ENCODE results near the gene FBXO8.

The FBXO8 gene

GRCh38 chr4:174283507-174284471 lies at the start of gene FBXO8, which contains the start of gene CEP44 (continued):
- TF ChIP-seq ZNF518A (tag by site-specific recombination; conservative IDR thresholded peaks at IDR 0.05; ENCODE audit: low read depth) (peak; percentile 88), ZNF202 (tag by site-specific recombination; IDR thresholded peaks at IDR 0.05; ENCODE audit: borderline replicate concordance) (no peak), ATF2 (tag by site-specific recombination; IDR thresholded peaks at IDR 0.05; ENCODE audit: low read depth) (0 out of 2 replicates have a peak, but pooled peaks have one; percentile 35), ZFP3 (tag by site-specific recombination; IDR thresholded peaks at IDR 0.05; ENCODE audit: low read depth) (no peak), ZNF155 (tag by site-specific recombination; IDR thresholded peaks at IDR 0.05) (no peak), ZNF837 (tag by site-specific recombination; IDR thresholded peaks at IDR 0.05) (no peak), ZNF629 (tag by site-specific recombination; IDR thresholded peaks at IDR 0.05) (peak; percentile 94), ZNF2 (tag by site-specific recombination; IDR thresholded peaks at IDR 0.05) (peak; percentile 80), ZNF580 (tag by site-specific recombination; IDR thresholded peaks at IDR 0.05) (peak; percentile 94), ZSCAN30 (tag by site-specific recombination; IDR thresholded peaks at IDR 0.05) (0 out of 2 replicates have a peak, but pooled peaks have one; percentile 26), ZNF350 (tag by site-specific recombination; IDR thresholded peaks at IDR 0.05) (peak; percentile 92), KLF8 (tag by site-specific recombination; IDR thresholded peaks at IDR 0.05) (no peak), FEZF1 (tag by site-specific recombination; IDR thresholded peaks at IDR 0.05) (no peak), PRDM4 (tag by site-specific recombination; IDR thresholded peaks at IDR 0.05) (0 out of 2 replicates have a peak, but pooled peaks have one; percentile 8), MZF1 (tag by site-specific recombination; IDR thresholded peaks at IDR 0.05; ENCODE audit: borderline replicate concordance) (no peak), ZNF311 (tag by site-specific recombination; IDR thresholded peaks at IDR 0.05; ENCODE audit: borderline replicate concordance) (no peak), GLIS2 (tag by site-specific recombination; IDR thresholded peaks at IDR 0.05) (no peak), ZNF76 (tag by site-specific recombination; IDR thresholded peaks at IDR 0.05; ENCODE audit: borderline replicate concordance, low read depth) (peak; percentile 95), ZNF26 (tag by site-specific recombination; IDR thresholded peaks at IDR 0.05) (no peak), AEBP2 (tag by site-specific recombination; IDR thresholded peaks at IDR 0.05; ENCODE audit: borderline replicate concordance) (no peak), ZNF621 (tag by site-specific recombination; IDR thresholded peaks at IDR 0.05) (no peak), ZNF768 (tag by site-specific recombination; IDR thresholded peaks at IDR 0.05) (no peak), ZNF19 (tag by site-specific recombination; IDR thresholded peaks at IDR 0.05; ENCODE audit: low read depth) (no peak), ZNF791 (tag by site-specific recombination; IDR thresholded peaks at IDR 0.05) (no peak)

Data from HEK293 (cell line).